Jurkat, Clone E6-1 (cell line): ENCODE data around the gene PPP2R5A.
"Not testable (repeated sequence)": the region's sequence is repeated elsewhere in the genome, so short reads cannot be mapped to it uniquely, and the experiment has no call there.

ENCODE experiments used
- DNase-seq: peaks from one replicate; pipeline ENCODE4 v3.0.0-alpha.2; 2011; ENCODE audit warnings: low read depth, low spot score
- H3K4me3 ChIP-seq: 2 replicates; pipeline ENCODE4 v1.5.1; 2011; ENCODE audit warnings: mild to moderate bottlenecking, low read length, control low read depth, moderate library complexity

The PPP2R5A gene

DNA sequence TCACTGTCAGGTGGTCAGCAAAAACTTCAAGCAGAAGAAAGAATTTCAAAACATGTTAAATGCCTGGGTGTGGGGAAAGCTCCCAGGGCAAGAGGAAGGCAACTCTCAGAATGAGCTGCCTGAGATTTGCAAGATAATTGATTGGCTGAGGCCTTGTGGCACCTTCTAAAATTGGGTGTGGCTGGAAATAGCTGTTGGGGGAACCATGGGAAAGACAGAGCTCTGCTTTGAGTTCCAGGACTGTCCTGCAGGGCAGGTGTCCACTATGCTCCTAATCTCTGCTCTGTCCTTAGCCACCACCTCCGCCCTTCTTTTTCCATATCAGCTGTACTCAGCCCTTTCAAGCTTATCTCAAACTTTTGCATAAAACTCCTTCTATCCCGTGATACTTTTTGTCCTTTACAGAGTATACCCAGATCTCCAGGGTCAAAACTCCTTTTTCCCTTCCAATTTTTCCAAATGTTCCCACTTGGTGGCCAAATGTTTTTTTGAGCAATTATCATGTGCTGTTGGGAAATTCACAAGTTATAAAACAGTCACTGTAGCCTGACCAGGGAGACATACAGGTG is 23.8 kb upstream of the PPP2R5A start:
- DNase-seq: no peak
- H3K4me3 ChIP-seq: no peak overlapping the region

DNA sequence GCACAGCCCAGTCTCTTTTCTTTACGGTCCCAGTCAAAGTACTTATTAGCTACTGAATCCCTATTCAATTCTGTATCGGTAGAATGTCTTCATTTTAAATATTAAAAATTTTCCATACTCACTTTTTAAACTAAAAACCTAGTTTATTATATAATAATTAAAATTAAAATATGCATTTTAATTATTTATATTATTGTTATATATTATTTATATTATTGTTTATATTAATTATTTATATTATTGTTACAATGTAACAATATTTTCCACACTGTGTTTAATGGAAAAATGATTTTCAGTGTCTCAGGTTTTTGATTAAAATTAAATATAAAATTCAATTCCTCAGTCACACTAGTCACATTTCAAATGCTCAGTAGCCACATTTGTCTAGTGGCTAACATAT is 18.2 kb upstream of the PPP2R5A start:
- no peak for DNase-seq
- no peak overlapping the region for H3K4me3 ChIP-seq

DNA sequence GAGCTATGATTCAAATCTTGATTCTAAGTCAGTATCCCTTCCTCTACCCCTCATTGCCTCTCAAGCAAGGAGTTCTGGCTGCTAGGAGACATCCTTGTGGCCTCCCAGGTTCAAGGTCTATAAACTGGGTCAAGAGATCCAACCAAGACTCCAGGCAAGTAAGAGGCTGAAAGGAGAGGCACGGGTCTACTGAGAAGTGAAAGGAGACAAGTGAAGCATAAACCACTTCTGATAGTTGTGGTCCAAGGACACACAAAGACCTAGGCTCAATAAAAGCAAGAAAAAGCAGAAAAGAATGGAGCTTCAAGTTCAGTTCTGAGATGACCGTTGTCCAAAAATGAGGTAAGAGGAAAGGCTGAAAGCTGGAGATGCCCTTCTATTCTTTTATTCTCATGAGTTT is 17.8 kb upstream of the PPP2R5A start:
- H3K4me3 ChIP-seq: no peak overlapping the region
- DNase-seq: no peak

- DNase-seq: no peak
- H3K4me3 ChIP-seq: no peak overlapping the region
These were observed 15.9 kb upstream of the PPP2R5A start for GRCh38 chr1:212269306-212269705.

GRCh38 chr1:212270564-212270963 is 14.6 kb upstream of the PPP2R5A start:
- no peak for DNase-seq
- no peak overlapping the region for H3K4me3 ChIP-seq

DNA sequence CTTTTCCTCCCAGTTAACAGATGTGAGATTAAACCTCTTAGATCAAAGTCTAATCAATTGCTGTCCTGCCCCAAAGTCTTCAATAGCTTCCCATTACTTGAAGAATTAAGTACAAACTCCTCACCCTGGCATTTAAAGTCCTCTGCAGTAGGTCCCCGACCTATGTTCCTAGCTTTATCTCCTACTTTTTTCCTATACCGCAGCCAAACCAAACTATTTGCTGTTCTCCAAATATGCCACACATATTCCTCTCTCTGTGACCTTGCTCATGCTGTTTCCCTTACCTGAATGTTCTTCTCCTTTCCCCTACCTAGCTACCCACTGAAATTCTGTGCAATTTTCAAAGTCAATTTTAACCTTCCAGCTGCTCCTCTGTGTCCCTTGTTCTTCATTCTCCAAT is 14.0 kb upstream of the PPP2R5A start:
- DNase-seq: no peak
- H3K4me3 ChIP-seq: no peak overlapping the region

DNA sequence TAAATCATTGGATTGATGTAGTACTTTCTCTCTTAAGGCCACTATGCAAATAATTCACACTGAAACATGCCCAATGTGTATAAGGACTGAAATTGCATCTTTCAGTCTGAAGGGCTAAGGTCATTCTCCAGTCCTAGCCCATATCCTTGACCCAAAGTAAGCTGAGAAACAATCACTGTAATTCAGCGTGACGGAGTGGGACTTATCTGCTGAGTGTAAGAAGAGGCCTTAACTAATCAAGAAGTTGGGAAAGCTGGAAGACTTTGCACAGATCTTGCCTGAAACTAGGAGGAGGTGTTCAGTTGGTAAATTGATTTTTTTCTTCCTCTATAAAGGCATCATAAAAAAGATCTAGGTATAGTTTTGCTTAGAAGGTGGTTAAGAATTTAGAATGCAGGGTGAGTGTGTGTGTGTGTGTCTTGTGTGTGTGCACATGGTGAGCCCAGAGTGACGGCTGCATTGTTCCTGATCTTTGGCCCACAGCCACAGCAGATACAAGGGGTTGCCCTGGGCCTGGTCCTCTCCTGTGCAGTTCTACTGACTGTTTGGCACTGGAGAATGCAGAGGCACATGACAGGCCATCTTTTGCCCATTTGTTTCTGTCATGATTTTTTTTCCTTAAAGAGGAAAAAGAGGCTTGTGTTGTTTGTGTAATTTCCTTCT is 13.3 kb upstream of the PPP2R5A start:
- H3K4me3 ChIP-seq: no peak overlapping the region
- no peak for DNase-seq

DNA sequence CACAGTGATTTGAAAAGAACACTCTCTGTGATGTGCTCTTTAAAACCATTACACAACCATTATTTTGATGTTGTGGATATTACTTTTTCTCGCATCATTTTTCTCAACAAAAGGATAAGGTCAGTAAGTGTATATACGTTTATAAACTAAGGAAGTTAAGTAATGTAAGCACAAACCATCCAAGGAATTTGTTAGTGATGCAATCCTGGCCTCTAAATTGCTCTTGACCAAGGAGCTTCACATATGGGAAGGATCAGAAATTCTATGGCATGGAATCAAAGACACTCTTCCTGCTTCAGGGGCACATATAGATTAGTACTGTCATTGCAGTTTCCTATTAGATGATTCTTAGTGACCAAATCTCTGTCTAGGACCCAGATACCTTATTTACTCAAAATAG is 3.6 kb upstream of the PPP2R5A start:
- H3K4me3 ChIP-seq: no peak overlapping the region
- no peak for DNase-seq

- H3K4me3 ChIP-seq: peak overlapping the region; percentile 84; the same call in 1 of the 2 replicates
- no peak for DNase-seq
These were observed 1.5 kb upstream of the PPP2R5A start for GRCh38 chr1:212283741-212284140.

DNA sequence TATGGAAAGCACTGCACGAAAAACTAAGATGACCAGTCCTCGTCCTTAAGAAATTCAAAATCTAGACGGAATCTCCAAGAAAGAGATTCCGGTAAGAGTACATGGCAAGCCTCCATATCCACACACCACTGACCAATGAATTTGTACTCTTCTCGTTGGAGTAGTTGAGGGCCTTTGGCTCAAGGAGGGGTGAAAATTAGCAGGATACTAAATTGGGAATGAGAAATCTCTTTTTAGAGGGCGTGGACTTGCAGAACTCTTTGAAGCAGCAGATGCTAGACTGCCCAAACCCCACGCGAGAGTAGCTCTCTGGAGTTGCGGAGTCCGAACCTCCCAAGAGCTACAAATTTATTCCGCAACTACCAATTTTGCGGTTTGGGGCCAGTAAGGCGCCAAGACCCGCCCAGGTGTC is 872 bp upstream of the PPP2R5A start:
- DNase-seq: no peak
- peak overlapping the region; percentile 84 for H3K4me3 ChIP-seq

GRCh38 chr1:212285685-212286555 is 710 bp downstream of the PPP2R5A start:
- peak; percentile 52 for DNase-seq
- H3K4me3 ChIP-seq: peak overlapping the region; percentile 64

- DNase-seq: no peak
- H3K4me3 ChIP-seq: peak overlapping the region; percentile 64
These were observed 1.4 kb downstream of the PPP2R5A start for GRCh38 chr1:212286556-212287131.

DNA sequence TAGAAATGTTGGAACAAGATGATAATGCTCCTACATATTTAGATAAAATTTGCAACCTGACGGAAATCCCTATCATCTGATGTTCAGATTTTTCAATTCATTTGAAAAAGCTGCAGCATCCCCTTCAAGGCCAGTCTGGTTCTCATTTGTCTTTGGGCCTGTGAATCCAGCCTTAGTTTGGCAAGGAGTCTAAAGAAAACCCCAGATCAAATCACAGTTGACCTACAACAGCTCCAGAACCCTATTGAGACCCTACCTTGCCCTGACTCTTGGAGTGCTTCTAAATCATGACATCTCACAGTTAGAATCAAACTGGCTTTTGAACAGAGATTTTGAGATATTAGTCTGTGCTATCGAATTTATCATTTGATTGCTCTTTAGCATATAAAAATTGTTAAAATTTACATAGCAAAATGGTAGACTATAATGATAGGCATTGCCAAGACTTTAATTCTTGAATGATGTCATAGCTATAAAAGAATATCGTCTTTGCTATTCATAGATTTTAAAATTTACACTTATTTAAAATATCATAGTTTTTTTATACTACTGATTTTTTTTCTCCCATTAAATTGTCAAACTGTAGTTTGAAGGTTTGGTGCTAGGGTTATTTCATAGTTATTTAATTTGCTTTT is 2.2 kb downstream of the PPP2R5A start:
- no peak for DNase-seq
- H3K4me3 ChIP-seq: peak overlapping the region; percentile 64; the same call in 1 of the 2 replicates

- H3K4me3 ChIP-seq, DNase-seq: not testable (repeated sequence)
These were observed 2.8 kb downstream of the PPP2R5A start for GRCh38 chr1:212287995-212288394.

- DNase-seq: no peak
- H3K4me3 ChIP-seq: no peak overlapping the region
These were observed 3.4 kb downstream of the PPP2R5A start for GRCh38 chr1:212288615-212289014.

- H3K4me3 ChIP-seq: no peak overlapping the region
- DNase-seq: no peak
These were observed 4.3 kb downstream of the PPP2R5A start for GRCh38 chr1:212289262-212290077.

DNA sequence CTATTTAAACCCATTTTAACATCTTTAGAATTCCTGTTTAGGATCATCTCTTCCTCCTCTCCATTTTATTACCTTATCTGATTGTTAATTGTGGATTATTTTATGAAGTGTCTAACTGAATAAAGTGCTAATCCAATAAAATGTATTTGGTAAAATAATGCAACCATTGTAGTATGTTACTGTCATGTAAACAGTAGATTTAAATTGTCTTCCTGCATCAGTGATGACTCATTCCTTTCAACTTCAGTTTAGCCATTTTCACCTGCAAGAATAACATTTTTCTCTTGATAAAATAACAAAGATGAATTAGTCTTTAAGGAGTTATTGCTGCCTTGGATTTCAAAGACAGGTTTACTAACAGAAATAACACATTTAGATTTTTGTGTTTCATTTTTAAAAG is 5.4 kb downstream of the PPP2R5A start:
- no peak for DNase-seq
- H3K4me3 ChIP-seq: no peak overlapping the region

- H3K4me3 ChIP-seq: no peak overlapping the region
These were observed 6.4 kb downstream of the PPP2R5A start for GRCh38 chr1:212291505-212292134.

More at GRCh38 chr1:212291505-212292134, 6.4 kb downstream of the PPP2R5A start:
- peak; percentile 53 for DNase-seq
